NOMO-1 treated with dmso at 0.1 percent for 144 hours (cell line): Measurements from ENCODE around the gene SLFN11.
A peak's percentile ranks its signal among the peaks of the same experiment; 100 is the strongest.
"Not testable (repeated sequence)": the region's sequence is repeated elsewhere in the genome, so short reads cannot be mapped to it uniquely, and the experiment has no call there.

Source experiments
- DNase-seq: peaks from one replicate; lab custom pipeline; 2025; ENCODE audit not compliant: unreplicated experiment; lab: John Stamatoyannopoulos, UW

SLFN11 gene, protein sequence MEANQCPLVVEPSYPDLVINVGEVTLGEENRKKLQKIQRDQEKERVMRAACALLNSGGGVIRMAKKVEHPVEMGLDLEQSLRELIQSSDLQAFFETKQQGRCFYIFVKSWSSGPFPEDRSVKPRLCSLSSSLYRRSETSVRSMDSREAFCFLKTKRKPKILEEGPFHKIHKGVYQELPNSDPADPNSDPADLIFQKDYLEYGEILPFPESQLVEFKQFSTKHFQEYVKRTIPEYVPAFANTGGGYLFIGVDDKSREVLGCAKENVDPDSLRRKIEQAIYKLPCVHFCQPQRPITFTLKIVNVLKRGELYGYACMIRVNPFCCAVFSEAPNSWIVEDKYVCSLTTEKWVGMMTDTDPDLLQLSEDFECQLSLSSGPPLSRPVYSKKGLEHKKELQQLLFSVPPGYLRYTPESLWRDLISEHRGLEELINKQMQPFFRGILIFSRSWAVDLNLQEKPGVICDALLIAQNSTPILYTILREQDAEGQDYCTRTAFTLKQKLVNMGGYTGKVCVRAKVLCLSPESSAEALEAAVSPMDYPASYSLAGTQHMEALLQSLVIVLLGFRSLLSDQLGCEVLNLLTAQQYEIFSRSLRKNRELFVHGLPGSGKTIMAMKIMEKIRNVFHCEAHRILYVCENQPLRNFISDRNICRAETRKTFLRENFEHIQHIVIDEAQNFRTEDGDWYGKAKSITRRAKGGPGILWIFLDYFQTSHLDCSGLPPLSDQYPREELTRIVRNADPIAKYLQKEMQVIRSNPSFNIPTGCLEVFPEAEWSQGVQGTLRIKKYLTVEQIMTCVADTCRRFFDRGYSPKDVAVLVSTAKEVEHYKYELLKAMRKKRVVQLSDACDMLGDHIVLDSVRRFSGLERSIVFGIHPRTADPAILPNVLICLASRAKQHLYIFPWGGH

DNA sequence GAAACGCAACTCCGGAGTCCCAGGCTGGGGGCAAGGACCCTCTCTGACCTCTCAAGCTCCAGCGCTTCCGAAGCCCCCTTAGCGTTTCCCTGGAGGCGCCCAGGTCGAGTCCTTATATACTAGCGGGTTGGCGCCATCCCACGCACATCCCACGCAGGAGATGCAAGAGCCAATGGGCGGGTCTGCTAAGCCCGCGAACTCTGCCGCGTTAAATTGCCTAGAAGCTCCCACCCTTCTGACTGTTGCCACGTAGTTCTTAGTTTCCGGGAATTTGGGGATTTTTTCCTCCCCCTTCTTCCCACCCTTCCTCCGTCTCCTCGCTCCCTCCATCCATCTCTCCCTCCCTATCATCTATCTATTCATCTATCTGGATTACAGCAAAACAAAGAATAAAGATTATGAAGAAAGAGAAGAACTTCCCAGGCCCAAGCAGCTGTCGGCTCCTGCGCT lies at the start of gene SLFN11:
Gene SLFN11 (minus strand): TSS at position 88 of the 450 bp plus-strand sequence. CDS start 9,814 bp downstream, outside the sequence.
- peak; percentile 71 for DNase-seq

DNA sequence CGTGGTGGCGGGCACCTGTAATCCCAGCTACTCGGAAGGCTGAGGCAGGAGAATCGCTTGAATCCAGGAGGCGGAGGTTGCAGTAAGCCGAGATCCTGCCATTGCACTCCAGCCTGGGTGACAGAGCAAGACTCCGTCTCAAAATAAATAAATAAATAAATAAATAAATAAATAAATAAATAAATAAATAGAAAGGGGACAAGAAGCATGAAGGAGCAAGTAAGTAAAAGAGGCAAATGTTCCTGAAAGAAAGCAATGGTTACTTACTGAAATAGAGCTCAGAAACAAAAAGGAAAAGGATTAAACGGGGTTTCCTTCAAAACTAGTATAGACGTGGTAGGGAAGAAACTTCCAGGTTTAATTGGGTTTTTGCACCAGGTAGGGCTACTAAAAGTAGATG lies 47.6 kb upstream of the SLFN11 start:
- not testable (repeated sequence) for DNase-seq

DNA sequence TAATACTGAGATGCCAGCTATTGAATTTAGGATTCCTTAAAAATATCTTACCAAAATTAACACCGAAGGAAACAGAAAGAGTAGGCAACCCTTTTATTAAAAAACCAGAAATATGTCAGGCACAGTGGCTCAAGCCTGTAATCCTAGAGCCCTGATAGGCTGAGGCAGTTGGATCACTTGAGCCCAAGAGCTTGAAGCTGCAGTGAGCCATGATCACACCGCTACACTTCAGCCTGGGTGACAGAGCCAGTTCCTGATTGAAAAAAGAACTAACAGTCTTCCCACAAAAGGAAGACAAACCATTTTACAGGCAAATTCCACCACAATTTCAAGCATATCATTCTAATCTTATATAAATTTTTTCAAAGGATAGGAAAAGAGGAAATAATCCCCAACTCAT lies 43.2 kb upstream of the SLFN11 start:
- DNase-seq, result no peak

DNA sequence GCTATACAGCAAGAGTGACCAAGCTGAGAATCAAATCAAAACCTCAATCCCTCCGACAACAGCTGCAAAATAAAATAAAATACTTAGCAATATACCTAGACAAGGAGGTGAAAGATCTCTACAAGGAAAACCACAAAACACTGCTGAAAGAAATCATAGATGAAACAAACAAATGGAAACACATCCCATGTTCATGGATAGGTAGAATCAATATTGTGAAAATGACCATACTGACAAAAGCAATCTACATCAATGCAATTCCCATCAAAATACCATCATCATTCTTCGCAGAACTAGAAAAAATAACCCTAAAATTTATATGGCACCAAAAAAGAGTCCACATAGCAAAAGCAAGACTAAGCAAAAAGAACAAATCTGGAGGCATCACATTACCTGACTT lies 41.3 kb upstream of the SLFN11 start:
- DNase-seq, result not testable (repeated sequence)

DNA sequence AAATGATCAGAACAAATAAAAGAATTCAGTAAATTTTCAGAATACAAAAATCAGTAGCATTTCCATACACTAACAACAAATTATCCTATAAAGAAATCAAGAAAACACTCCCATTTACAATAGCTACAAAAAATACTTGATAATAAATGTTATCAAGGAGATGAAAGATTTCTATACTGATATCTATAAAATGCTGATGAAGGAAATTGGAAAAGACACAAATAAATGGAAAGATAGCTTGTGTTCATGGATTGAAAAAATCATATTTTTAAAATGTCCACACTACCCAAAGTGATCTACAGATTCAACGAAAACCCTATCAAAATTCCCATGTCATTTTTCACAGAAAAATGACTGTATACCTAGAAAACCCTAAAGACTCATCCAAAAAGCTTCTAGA lies 40.8 kb upstream of the SLFN11 start:
- no peak for DNase-seq

DNA sequence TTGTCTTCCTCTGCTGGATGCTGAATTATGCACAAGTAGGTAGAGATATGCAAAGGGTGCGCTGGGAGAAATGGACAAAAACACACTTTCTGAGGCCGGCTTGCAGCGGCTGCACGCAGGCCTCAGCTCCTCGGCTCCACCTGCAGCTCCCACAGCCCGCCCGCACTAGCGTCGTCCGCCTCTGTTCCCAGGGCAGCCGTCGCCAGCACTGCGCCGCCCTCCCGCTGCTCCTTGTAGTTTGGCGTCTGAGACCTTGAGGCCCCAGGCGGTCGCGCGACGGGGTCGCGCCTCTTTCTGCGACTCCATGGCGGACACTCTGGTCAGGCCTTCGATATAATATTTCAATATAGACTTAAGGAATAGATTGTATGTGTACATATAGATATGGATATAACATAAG lies 34.1 kb upstream of the SLFN11 start:
- DNase-seq, result no peak

DNA sequence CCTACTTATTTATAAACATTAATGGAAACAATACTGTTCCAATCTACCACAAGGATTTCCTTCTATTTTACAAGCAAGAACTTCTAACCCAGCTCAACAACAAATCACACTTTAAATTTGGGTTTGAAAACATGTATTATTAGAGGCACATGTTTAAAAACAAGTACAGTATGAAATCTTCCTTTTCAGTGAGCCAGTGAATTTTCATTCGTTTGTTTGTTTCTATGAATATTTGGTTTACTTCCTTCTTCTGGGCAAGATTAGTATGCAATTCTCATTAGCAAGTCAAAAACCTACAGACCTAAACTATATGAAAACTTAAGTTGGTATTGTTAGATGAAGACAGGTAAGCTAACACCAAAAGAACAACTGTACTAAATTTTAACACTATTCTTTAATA lies 33.1 kb upstream of the SLFN11 start:
- DNase-seq, result no peak

DNA sequence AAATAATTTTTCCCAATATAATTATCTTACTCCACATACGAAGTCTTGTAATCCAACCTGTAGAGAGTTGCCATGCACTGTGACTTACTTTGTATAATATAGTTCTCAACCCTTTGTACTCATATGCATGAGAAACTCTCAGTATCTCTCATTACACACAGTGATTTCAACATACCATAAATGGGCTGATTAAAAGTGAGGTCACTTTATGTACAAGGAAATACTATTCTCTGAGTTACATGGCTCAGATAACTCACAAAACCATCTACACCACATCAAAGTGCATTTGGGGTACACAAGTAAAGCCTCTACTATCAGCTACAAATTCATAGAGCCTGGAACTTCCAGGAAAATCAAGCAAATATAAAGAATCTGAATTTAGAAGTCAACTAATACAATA lies 30.9 kb upstream of the SLFN11 start:
- no peak for DNase-seq

DNA sequence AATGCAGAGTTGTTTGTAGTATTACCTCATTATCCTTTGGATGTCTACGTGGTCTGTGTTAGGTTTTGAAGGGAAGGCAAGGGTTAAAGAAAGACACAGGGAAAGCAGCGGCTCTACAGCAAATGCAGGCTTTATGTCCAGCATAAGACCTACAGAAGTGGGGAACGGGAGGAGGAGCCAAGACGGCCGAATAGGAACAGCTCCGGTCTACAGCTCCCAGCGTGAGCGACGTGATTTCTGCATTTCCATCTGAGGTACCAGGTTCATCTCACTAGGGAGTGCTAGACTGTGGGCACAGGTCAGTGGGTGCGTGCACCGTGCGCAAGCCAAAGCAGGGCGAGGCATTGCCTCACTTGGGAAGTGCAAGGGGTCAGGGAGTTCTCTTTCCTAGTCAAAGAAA lies 20.4 kb upstream of the SLFN11 start:
- not testable (repeated sequence) for DNase-seq

DNA sequence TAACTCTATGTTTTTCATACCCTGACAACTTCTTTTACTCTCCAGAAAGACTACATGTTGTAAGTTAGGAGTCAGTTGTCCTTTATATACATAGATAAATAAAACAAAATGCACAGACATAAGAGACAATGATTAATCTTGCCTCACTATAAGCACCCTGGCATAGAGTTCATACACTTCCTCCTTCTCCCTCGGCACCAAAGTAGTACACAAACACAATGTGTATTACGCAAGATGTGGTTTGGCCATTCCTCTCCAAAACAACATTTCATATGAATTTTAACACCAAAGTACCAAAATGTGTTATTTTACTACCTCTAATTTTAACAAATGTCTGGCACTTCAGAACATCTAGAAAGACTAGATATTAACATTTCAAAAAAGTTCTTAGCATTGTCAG lies 17.2 kb upstream of the SLFN11 start:
- peak; percentile 63 for DNase-seq

DNA sequence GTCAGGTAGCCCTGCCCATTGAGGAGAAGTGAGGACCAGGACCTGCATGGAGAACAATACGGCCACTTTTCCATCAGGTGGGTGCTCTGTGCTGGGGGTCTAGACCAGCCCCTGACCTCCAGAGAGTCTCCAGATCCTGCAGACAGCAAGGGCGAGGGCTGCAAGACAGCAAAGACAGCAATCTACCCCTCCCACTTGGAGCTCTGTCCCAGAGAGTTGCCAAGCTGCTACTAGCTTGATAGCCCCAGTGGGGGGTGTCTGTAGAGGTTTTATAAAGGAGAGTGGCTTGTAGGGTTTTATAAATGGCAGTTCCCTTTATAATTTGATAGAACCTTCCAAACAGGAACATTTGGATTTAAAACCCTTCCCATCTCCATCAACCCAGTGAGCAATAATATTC lies 16.7 kb upstream of the SLFN11 start:
- DNase-seq, result no peak

DNA sequence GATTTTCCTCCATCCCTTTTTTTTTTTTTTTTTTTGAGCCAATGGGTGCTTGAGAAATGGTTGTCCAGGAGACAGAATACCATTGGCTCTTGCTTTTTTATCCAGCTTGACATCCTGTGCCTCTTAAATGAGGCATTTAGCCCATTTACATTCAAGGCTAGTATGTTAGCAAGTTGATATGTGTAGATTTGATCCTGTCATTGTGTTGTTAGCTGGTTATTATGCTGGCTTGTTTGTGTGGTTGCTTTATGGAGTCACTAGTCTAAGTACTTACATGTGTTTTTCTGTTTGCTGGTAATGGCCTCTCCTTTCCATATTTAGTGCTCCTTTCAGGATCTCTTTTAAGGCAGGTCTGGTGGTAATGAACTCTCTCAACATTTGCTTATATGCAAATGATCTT lies 14.1 kb upstream of the SLFN11 start:
- DNase-seq, result no peak

DNA sequence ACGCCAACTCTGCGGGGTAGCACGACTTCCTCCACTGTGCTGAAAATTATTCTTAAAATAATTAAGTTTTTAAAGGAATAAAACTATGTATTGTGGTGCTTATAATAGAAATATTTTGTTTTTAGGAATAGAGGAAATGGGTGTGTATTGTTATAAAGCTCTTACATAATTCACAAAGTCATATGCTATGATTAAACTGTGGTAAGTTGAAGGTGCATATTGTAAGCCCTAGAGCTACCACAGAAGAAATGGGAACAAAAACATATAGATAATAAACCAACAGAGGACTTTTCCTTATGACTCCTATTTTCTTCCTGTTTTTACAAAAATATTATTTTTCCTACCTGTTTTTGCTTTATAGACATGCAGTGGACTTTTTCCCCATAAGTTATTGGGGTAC lies 4.3 kb upstream of the SLFN11 start:
- no peak for DNase-seq

DNA sequence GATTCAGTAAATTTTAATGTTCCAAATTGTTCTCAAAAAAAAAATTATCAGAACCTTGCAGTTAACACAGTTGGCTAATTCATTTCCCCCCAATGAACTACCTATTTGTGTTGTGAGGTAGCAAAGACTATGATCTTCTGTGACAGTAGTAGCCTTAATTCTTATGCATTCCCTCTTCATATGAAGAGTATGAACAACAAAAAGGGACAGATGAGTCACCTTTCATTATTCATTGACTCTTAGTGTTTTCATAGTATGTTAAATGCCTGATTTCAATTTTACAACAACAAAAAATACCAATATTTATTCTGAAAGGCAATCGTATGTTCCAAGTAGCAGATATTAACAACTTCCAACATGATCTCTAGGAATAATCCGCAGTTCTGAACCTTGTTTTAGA lies 3.6 kb upstream of the SLFN11 start:
- no peak for DNase-seq

DNA sequence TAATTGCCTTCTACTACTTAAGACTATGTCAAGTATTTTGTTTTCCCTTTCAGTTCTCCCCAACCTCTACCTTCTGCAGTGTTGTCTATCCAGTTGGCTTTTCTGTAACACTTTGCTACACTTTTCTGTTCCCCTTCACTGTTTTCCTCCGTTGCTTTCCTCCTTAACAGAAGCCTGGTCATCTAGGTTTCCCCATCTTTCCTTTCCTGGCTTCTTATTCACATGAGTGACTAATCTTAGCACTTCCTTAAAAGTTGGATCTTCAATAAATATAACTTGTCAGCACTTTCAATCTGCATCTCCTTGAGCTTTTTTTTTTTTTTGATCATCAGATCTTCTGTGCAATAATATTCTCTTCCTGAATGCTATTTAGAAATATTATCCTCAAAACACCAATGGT lies 2.8 kb upstream of the SLFN11 start:
- DNase-seq, result no peak

DNA sequence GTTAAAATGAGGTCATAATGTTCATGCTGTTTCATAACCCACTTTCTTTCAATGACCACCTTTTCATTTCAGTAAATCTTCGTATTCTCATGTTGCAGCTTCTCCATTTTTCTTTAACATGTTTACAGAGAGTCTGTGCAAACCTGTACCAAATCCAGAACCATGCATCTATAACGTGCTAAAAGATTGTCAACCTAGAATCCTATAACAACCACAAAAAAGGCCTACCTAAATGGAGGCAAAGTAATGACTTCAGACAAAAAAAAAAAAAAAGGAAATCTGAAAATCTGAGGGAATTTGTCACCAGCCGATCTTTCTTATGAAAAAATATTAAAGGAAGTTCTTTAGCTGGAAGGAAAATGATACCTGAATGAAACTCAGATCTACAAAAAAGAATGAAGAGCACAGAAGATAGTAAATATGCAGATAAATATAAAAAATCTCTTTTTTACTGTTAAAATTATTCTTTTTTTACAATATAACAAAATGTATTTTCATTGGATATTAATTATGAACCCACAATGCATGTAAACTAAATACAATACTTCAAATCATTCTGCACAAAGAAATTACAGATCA lies 1.4 kb upstream of the SLFN11 start:
- no peak for DNase-seq

DNA sequence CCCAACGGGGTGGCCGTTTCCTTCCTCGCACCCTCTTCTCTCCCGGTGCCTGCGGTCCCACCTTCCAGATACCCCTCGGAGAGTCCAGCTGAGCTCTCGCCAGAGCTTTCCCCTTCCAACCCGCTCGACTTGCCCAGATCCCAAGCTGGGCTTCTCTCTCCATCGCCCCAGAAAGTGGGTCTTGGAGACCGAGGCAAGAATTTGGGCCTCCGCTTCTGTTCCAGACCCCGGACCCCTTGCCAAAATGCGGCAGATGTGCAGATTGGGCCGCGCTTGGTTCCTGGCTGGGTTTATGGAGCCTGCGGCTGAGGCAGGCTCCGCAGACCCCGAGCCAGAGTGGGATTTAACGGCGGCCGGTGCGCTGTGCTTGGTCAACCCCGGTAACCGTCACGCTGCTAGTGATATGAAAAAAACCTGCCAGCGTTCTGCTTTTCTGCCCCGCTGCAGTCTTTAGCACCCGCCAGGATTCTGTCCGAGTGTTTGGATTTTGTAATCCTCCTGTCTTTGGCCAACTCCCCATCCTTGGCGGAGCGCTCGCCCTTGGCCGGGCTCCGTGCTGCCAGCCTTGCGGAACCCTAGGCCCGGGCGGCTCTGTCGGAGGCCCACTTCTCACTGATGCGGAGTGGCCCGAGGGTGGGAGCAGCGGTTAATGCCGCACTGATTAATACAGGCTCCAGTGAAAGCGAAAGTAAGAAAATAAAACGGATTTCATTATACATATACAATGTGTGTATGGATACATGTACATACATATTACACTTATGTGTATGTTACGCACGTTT lies 754 bp upstream of the SLFN11 start:
- peak; percentile 42 for DNase-seq

DNA sequence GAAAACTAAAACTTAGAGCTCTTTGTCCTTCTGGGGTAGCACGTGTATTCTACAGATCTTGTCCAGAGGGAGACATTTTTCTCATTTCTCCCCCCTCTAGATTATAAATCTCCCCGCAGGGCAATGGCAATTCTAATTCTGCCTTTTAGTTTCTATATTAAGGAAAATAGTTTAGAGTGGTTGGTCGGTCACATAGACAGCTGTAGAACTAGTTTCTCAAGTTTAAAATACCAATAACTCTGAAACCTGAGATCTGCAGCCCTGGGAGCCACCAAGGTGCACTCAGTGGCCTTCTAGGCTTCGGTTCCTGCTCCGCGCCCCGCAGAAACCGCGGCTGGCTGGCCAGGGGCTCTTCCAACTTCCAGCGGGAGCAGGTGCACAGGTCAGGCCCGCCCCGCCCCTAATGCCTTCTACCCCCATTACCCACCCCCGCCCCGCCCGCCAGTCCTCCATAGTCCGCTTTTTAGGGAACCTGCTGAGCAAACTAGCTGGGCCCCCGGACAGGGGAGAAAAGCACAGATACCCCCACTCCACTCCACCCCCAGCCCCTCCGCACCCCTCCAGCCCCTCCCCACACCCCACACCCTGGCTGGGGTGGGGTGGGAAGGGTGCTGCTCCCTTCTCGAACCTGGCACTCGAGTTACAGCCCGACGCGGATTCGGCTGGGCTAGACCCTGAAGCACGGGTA lies 431 bp downstream of the SLFN11 start:
- peak; percentile 33 for DNase-seq

DNA sequence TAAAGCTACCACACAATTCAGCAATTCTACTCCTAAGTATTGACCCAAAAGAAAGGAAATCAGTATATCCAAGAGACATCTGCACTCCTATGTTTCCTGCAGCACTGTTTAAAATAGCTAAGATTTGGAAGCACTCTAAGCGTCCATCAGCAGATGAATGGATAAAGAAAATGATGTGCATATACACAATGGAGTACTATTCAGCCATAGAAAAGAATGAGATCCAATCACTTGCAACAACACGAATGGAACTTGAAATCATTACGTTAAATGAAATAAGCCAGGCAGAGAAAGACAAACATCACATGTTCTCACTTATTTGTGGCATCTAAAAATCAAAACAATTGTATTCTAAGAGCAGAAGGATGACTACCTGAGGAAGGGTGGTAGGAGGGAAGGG lies 1.5 kb downstream of the SLFN11 start:
- DNase-seq, result no peak

DNA sequence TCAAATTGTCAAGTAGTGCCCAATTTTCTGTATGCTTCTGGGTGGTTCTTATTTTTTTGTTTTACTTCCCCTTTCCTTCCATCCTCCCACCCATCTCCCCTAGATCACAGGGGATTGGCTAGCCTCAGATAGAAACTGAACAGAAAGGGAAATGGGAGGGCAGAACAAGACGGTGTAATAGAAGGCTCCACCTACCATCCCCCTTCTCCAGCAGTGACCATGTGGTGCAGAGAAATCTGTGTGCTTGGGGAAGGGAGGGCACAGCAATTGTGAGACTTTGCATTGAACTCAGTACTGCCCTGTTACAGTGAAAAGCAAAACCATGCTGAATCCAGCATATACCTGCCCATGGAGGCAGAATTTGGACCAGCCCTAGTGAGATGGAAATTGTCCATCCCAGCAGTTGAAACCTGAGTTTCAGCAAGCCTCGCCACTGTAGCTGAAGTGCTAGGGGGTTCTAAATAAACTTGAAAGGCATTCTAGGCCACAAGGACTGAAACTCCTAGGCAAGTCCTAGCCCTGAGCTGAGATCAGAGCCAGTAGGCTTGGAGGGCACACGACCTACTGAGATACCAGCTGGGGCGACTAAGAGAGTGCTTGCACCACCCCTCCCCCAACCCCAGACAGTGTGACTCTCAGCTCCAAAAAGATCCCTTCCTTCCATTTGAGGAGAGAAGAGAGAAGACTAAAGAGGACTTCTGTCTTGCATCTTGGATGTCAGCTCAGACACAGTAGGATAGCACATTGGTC lies 5.2 kb downstream of the SLFN11 start:
- peak; percentile 98 for DNase-seq
